IMR-90 (cell line): ENCODE results near the gene PLXNB3.

Source experiments
- CEBPB ChIP-seq: IDR thresholded peaks from 2 replicates; pipeline ENCODE4 v1.6.1; 2012; ENCODE audit warnings: low read depth, low read length, improper control_type of control experiment
- CHD1 ChIP-seq: IDR thresholded peaks from 2 replicates; pipeline ENCODE4 v1.6.1; 2012; ENCODE audit warnings: low read depth, low read length, improper control_type of control experiment
- CTCF ChIP-seq: conservative IDR thresholded peaks from 2 replicates; pipeline ENCODE4 v1.5.1; 2012; ENCODE audit warnings: mild to moderate bottlenecking, low read depth, low read length, improper control_type of control experiment
- ELK1 ChIP-seq: fragments of 150-350 bp; IDR thresholded peaks from 2 replicates; pipeline ENCODE4 v1.6.1; 2016; ENCODE audit warnings: low read depth, mild to moderate bottlenecking, low read length, moderate library complexity, borderline replicate concordance
- FOS ChIP-seq: fragments of 150-350 bp; IDR thresholded peaks from 2 replicates; pipeline ENCODE4 v1.6.1; 2016; ENCODE audit warnings: low read depth, low read length
- MAZ ChIP-seq: IDR thresholded peaks from 2 replicates; pipeline ENCODE4 v1.6.1; 2012; ENCODE audit warnings: low read depth, mild to moderate bottlenecking, low read length, improper control_type of control experiment, moderate library complexity, borderline replicate concordance
- NFE2L2 ChIP-seq: fragments of 150-350 bp; IDR thresholded peaks from 2 replicates; pipeline ENCODE4 v1.6.1; 2016; ENCODE audit warnings: low read depth, mild to moderate bottlenecking, low read length
- POLR2A ChIP-seq: IDR thresholded peaks from 2 replicates; pipeline ENCODE4 v1.6.1; 2012; ENCODE audit warnings: mild to moderate bottlenecking, low read depth, low read length
- RAD21 ChIP-seq: IDR thresholded peaks from 2 replicates; pipeline ENCODE4 v1.6.1; 2012; ENCODE audit warnings: low read length, improper control_type of control experiment
- RCOR1 ChIP-seq: IDR thresholded peaks from 2 replicates; pipeline ENCODE4 v1.6.1; 2012; ENCODE audit warnings: mild to moderate bottlenecking, low read length, improper control_type of control experiment; ENCODE audit not compliant: insufficient replicate concordance
- RFX5 ChIP-seq: IDR thresholded peaks from 2 replicates; pipeline ENCODE4 v1.8.0; 2012; ENCODE audit warnings: low read depth, mild to moderate bottlenecking, low read length, moderate library complexity
- SMC3 ChIP-seq: fragments of 150-350 bp; IDR thresholded peaks from 2 replicates; pipeline ENCODE4 v1.6.1; 2016; ENCODE audit warnings: low read depth, mild to moderate bottlenecking, antibody characterized with exemption, low read length, moderate library complexity
- USF2 ChIP-seq: fragments of 150-350 bp; IDR thresholded peaks from 2 replicates; pipeline ENCODE4 v1.6.1; 2017; ENCODE audit warnings: mild to moderate bottlenecking, antibody characterized with exemption, low read length, low read depth

- TF ChIP-seq POLR2A, result no peak
- TF ChIP-seq CEBPB, result no peak
- no peak for TF ChIP-seq FOS
- TF ChIP-seq CTCF, result no peak
- no peak for TF ChIP-seq NFE2L2
- no peak for TF ChIP-seq CHD1
- no peak for TF ChIP-seq SMC3
- TF ChIP-seq MAZ, result no peak
- TF ChIP-seq RFX5, result no peak
- TF ChIP-seq USF2, result no peak
- no peak for TF ChIP-seq ELK1
- TF ChIP-seq RAD21, result no peak
- TF ChIP-seq RCOR1, result no peak
Observed at GRCh38 chrX:153741446-153741845, 22.6 kb upstream of the PLXNB3 start.
